ENCODE results near the gene SLC35G6.

SLC35G6 gene

GRCh38 chr17:7445619-7445968 lies 35.7 kb upstream of the SLC35G6 start:
- Histone ChIP-seq H3K27me3 (ENCODE audit: low read depth, low read length) (no peaks in the 10 kb centered on the region), H3K9me3 (ENCODE audit: insufficient read depth, low read length) (no peaks in the 10 kb centered on the region), H3K79me2 (ENCODE audit: low read length) (no peaks in the 10 kb centered on the region), H3K27ac (ENCODE audit: low read length) (no peak overlapping the region), H3K36me3 (replicated peaks; ENCODE audit: low read depth, low read length) (no peaks in the 10 kb centered on the region), H3K4me2 (ENCODE audit: low read length) (no peak overlapping the region), H3K4me1 (ENCODE audit: low read length) (peaks cover 2% of the 10 kb centered on the region; the same call in 1 of the 2 replicates), H2AFZ (ENCODE audit: low read depth, low read length) (no peak overlapping the region), H4K20me1 (ENCODE audit: insufficient read depth, low read length) (no peaks in the 10 kb centered on the region), H3K4me3 (ENCODE audit: low read length) (no peak overlapping the region), H3K9ac (ENCODE audit: low read length) (no peak overlapping the region)
- TF ChIP-seq EZH2phosphoT487 (IDR thresholded peaks at IDR 0.05; ENCODE audit: low read depth) = no peak
- no peak for TF ChIP-seq CTCF (IDR thresholded peaks at IDR 0.05; ENCODE audit: low read depth, low read length)

- no peak overlapping the region for H3K27ac ChIP-seq (ENCODE audit: low read length)
- no peaks in the 10 kb centered on the region for H3K9me3 ChIP-seq (ENCODE audit: insufficient read depth, low read length)
- H2AFZ ChIP-seq (ENCODE audit: low read depth, low read length) = no peak overlapping the region
- no peaks in the 10 kb centered on the region for H3K27me3 ChIP-seq (ENCODE audit: low read depth, low read length)
- no peak overlapping the region for H3K4me2 ChIP-seq (ENCODE audit: low read length)
- H3K79me2 ChIP-seq (ENCODE audit: low read length) = no peaks in the 10 kb centered on the region
- no peaks in the 10 kb centered on the region for H3K36me3 ChIP-seq (replicated peaks; ENCODE audit: low read depth, low read length)
- H3K4me1 ChIP-seq (ENCODE audit: low read length) = no peaks in the 10 kb centered on the region
- no peak overlapping the region for H3K9ac ChIP-seq (ENCODE audit: low read length)
- no peaks in the 10 kb centered on the region for H4K20me1 ChIP-seq (ENCODE audit: insufficient read depth, low read length)
- H3K4me3 ChIP-seq (ENCODE audit: low read length) = no peak overlapping the region
- TF ChIP-seq CTCF (IDR thresholded peaks at IDR 0.05; ENCODE audit: low read depth, low read length) (no peak), EZH2phosphoT487 (IDR thresholded peaks at IDR 0.05; ENCODE audit: low read depth) (no peak)
Measured at GRCh38 chr17:7448461-7448860, 32.8 kb upstream of the SLC35G6 start.

- H4K20me1 ChIP-seq (ENCODE audit: insufficient read depth, low read length) = no peaks in the 10 kb centered on the region
- no peak overlapping the region for H2AFZ ChIP-seq (ENCODE audit: low read depth, low read length)
- no peaks in the 10 kb centered on the region for H3K9me3 ChIP-seq (ENCODE audit: insufficient read depth, low read length)
- H3K36me3 ChIP-seq (replicated peaks; ENCODE audit: low read depth, low read length) = no peaks in the 10 kb centered on the region
- no peaks in the 10 kb centered on the region for H3K27me3 ChIP-seq (ENCODE audit: low read depth, low read length)
- H3K4me1 ChIP-seq (ENCODE audit: low read length) = peaks cover 4% of the 10 kb centered on the region; the same call in 1 of the 2 replicates
- no peak overlapping the region for H3K9ac ChIP-seq (ENCODE audit: low read length)
- TF ChIP-seq CTCF (IDR thresholded peaks at IDR 0.05; ENCODE audit: low read depth, low read length) (no peak), EZH2phosphoT487 (IDR thresholded peaks at IDR 0.05; ENCODE audit: low read depth) (no peak)
- no peak overlapping the region for H3K27ac ChIP-seq (ENCODE audit: low read length)
- H3K4me2 ChIP-seq (ENCODE audit: low read length) = no peak overlapping the region
- no peaks in the 10 kb centered on the region for H3K79me2 ChIP-seq (ENCODE audit: low read length)
- H3K4me3 ChIP-seq (ENCODE audit: low read length) = no peak overlapping the region
Measured at GRCh38 chr17:7459961-7460545, 21.2 kb upstream of the SLC35G6 start.

GRCh38 chr17:7460850-7461660 lies 20.2 kb upstream of the SLC35G6 start:
- no peak overlapping the region for H3K4me3 ChIP-seq (ENCODE audit: low read length)
- H3K79me2 ChIP-seq (ENCODE audit: low read length) = no peaks in the 10 kb centered on the region
- no peak overlapping the region for H2AFZ ChIP-seq (ENCODE audit: low read depth, low read length)
- TF ChIP-seq CTCF (IDR thresholded peaks at IDR 0.05; ENCODE audit: low read depth, low read length) = no peak
- no peak for TF ChIP-seq EZH2phosphoT487 (IDR thresholded peaks at IDR 0.05; ENCODE audit: low read depth)
- no peaks in the 10 kb centered on the region for H4K20me1 ChIP-seq (ENCODE audit: insufficient read depth, low read length)
- no peak overlapping the region for H3K9ac ChIP-seq (ENCODE audit: low read length)
- H3K27me3 ChIP-seq (ENCODE audit: low read depth, low read length) = no peaks in the 10 kb centered on the region
- H3K4me1 ChIP-seq (ENCODE audit: low read length) = peaks cover 4% of the 10 kb centered on the region; the same call in 1 of the 2 replicates
- H3K36me3 ChIP-seq (replicated peaks; ENCODE audit: low read depth, low read length) = no peaks in the 10 kb centered on the region
- no peaks in the 10 kb centered on the region for H3K9me3 ChIP-seq (ENCODE audit: insufficient read depth, low read length)
- H3K4me2 ChIP-seq (ENCODE audit: low read length) = no peak overlapping the region
- no peak overlapping the region for H3K27ac ChIP-seq (ENCODE audit: low read length)
